Keratinocyte (primary cell): ENCODE results near the gene ROR1. TPM values are rescaled to one million over a fixed set of nuclear protein-coding genes. Genes with fewer than 3 reads are reported as not detected.

Experiments
- DNase-seq: peaks from one replicate; pipeline ENCODE4 v3.0.0-alpha.2; 2011; ENCODE audit warnings: low read depth, missing footprints, low spot score
- FAIRE-seq: peaks from 2 replicates; lab custom pipeline; 2011; peaks lifted over from hg19 to GRCh38; lab: Jason Lieb, UNC
- H2AFZ ChIP-seq: 2 replicates; pipeline ENCODE4 v1.6.0; 2012; ENCODE audit warnings: low read length, control low read depth, inconsistent platforms; ENCODE audit not compliant: control insufficient read depth
- H3K27ac ChIP-seq: 2 replicates; pipeline ENCODE4 v1.5.1; 2011; ENCODE audit warnings: low read length; ENCODE audit not compliant: control insufficient read depth, insufficient read depth
- H3K27me3 ChIP-seq: 3 replicates; pipeline ENCODE4 v1.6.0; 2011; ENCODE audit warnings: low read length; ENCODE audit not compliant: control insufficient read depth, insufficient read depth; ENCODE audit errors: extremely low read depth
- H3K36me3 ChIP-seq, 2 experiments: 2 replicates in 1 of 2; 3 replicates in 1 of 2; pipeline ENCODE4 v1.5.1; 2011; ENCODE audit warnings: low read length in 2 of 2, mild to moderate bottlenecking in 1 of 2; ENCODE audit not compliant: control insufficient read depth in 2 of 2, insufficient read depth in 2 of 2; ENCODE audit errors: extremely low read depth in 1 of 2
- H3K4me1 ChIP-seq: 3 replicates; pipeline ENCODE4 v1.5.1; 2011; ENCODE audit warnings: low read length; ENCODE audit not compliant: control insufficient read depth, insufficient read depth; ENCODE audit errors: extremely low read depth
- H3K4me2 ChIP-seq: 3 replicates; pipeline ENCODE4 v1.6.0; 2011; ENCODE audit warnings: low read depth, low read length; ENCODE audit not compliant: control insufficient read depth, insufficient read depth; ENCODE audit errors: extremely low read depth
- H3K4me3 ChIP-seq, 3 experiments: fragments of 200-600 bp in 1 of 3; sonication (generic) in 1 of 3; 2 replicates in 2 of 3; 3 replicates in 1 of 3; pipeline ENCODE4 v1.5.1; 2011 to 2016; ENCODE audit warnings: low read length in 3 of 3, mild to moderate bottlenecking in 3 of 3, control low read depth in 2 of 3, inconsistent platforms in 1 of 3, low read depth in 1 of 3, mixed read lengths in 1 of 3, mixed run types in 1 of 3, moderate library complexity in 1 of 3; ENCODE audit not compliant: control insufficient read depth in 2 of 3, insufficient read depth in 2 of 3; ENCODE audit errors: extremely low read depth in 1 of 3
- H3K79me2 ChIP-seq: 2 replicates; pipeline ENCODE4 v1.6.0; 2012; ENCODE audit warnings: low read length; ENCODE audit not compliant: control insufficient read depth, insufficient read depth
- H3K9ac ChIP-seq: 3 replicates; pipeline ENCODE4 v1.6.0; 2011; ENCODE audit warnings: low read length; ENCODE audit not compliant: control insufficient read depth, insufficient read depth; ENCODE audit errors: extremely low read depth
- H3K9me1 ChIP-seq: 3 replicates; pipeline ENCODE4 v1.6.0; 2011; ENCODE audit warnings: low read length; ENCODE audit not compliant: control insufficient read depth, insufficient read depth; ENCODE audit errors: extremely low read depth
- H3K9me3 ChIP-seq: 2 replicates; pipeline ENCODE4 v1.5.1; 2012; ENCODE audit warnings: low read depth, low read length; ENCODE audit not compliant: control insufficient read depth
- H4K20me1 ChIP-seq: 3 replicates; pipeline ENCODE4 v1.6.0; 2011; ENCODE audit warnings: low read length; ENCODE audit not compliant: control insufficient read depth, insufficient read depth; ENCODE audit errors: extremely low read depth
- CTCF ChIP-seq, 3 experiments: IDR thresholded peaks in 1 of 3; conservative IDR thresholded peaks in 1 of 3; optimal IDR thresholded peaks in 1 of 3; 2 replicates in 2 of 3; 3 replicates in 1 of 3; pipeline versions ENCODE3 to v1.5.1; 2011; ENCODE audit warnings: low read length in 3 of 3, mild to moderate bottlenecking in 3 of 3, moderate library complexity in 2 of 3, control low read depth in 1 of 3, inconsistent platforms in 1 of 3; ENCODE audit not compliant: insufficient read depth in 2 of 3; ENCODE audit errors: extremely low read depth in 1 of 3
- EZH2 ChIP-seq: IDR thresholded peaks from one replicate; pipeline ENCODE4 v1.6.1; 2012; ENCODE audit warnings: inconsistent platforms, mild to moderate bottlenecking, low read length, moderate library complexity
- dilution Hi-C: fragments of 300-500 bp; cut with MboI; formaldehyde crosslinking; loops from one replicate; pipeline ENCODE4 v1.7.0; 2020; ENCODE audit warnings: low sequenced_read_pairs; ENCODE audit not compliant: extremely low pct_ligation_motif_present
- polyA plus RNA-seq, 5 experiments: library from polyadenylated mRNA; depleted of rRNA in 3 of 5; stranded (reverse) in 3 of 5; stranded (forward) in 1 of 5; unstranded in 1 of 5; fragments of >200 nt; gene quantifications; 1 replicate in 1 of 5; 2 replicates in 3 of 5; 3 replicates in 1 of 5; pipeline versions ENCODE4 v1.2.1 to v1.2.3, GENCODE V29; 2011 to 2012; ENCODE audit warnings: missing spikeins in 2 of 5, low read depth in 1 of 5, low replicate concordance in 1 of 5

The ROR1 gene
- polyA plus RNA-seq, 1 donor (not counting 4 experiments of a cell fraction or from before 2014, with no cell fraction given) = 9.2 TPM

- TF ChIP-seq EZH2 (no peak), CTCF (optimal IDR thresholded peaks at IDR 0.05 in 1 of 3, IDR thresholded peaks at IDR 0.05 in 1 of 3, conservative IDR thresholded peaks at IDR 0.05 in 1 of 3; ENCODE audit: extremely low read depth in 1 of 3, insufficient read depth in 2 of 3, low read length in 3 of 3) (peak in 1 of 3 experiments; percentile 11)
- H3K9me1 ChIP-seq = no peaks in the 10 kb centered on the region
- H3K4me3 ChIP-seq = no peak overlapping the region
- no peaks in the 10 kb centered on the region for H3K36me3 ChIP-seq
- H3K27ac ChIP-seq = no peak overlapping the region
- FAIRE-seq (no peak), DNase-seq (no peak)
- no peak overlapping the region for H2AFZ ChIP-seq
- peaks cover 18% of the 10 kb centered on the region for H3K4me1 ChIP-seq
- H3K27me3 ChIP-seq = no peaks in the 10 kb centered on the region
- dilution Hi-C loops = no loop called here
- H3K9ac ChIP-seq = no peak overlapping the region
- H4K20me1 ChIP-seq = no peaks in the 10 kb centered on the region
- H3K79me2 ChIP-seq = no peaks in the 10 kb centered on the region
- no peaks in the 10 kb centered on the region for H3K9me3 ChIP-seq
- H3K4me2 ChIP-seq = no peak overlapping the region
Measured at GRCh38 chr1:63924600-63924999, 150.8 kb downstream of the ROR1 start.

DNA sequence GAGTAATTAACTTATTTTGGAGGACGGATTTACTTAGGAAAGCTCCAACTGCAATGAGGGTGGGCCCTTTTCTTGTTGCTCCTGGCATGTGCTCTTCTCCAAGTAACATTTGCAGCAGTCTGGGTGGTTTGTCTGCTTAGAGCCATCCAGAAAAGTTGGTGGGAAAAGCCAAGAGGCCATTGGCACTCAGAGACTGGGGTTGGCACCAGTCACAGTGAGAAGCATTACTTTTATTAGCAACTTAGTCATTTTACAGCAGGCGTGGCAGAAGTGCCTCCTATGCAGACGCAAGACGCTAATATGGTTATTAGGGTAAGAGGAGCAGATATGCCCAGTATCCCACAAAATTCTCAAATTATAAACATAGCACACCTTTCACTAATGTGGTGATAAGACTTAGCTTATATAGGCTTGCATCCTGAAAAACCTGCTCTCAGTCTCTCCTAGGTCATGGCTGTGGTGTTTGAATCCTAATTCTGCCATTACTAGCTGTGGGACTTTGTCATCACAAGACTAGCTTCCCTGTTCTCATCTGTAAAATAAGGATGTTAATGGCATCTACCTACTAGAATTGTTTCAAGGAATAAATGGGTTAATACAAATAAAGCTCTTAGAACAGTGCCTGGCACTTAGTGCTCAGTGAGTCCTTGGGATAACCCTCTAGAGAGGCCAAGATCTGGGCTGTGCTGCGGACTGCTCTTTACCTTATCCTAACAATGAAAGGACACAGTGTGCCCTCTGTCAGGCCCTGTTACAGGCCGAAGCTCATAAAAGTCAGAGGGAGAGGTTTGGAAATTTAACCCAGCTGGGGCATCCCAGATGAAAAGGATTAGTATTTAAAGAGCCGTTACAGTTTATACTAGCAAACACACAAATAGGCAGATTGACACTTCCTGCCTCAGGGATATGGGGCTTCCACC, 154.6 kb downstream of the ROR1 start:
- Histone ChIP-seq H3K79me2 (no peaks in the 10 kb centered on the region), H3K27me3 (no peaks in the 10 kb centered on the region), H3K9me3 (no peaks in the 10 kb centered on the region), H3K27ac (no peak overlapping the region), H3K4me1 (no peaks in the 10 kb centered on the region), H3K4me2 (no peak overlapping the region), H3K9ac (no peak overlapping the region), H3K4me3 (no peak overlapping the region), H3K9me1 (no peaks in the 10 kb centered on the region), H3K36me3 (no peaks in the 10 kb centered on the region), H4K20me1 (no peaks in the 10 kb centered on the region), H2AFZ (no peak overlapping the region)
- TF ChIP-seq EZH2 (no peak), CTCF (optimal IDR thresholded peaks at IDR 0.05 in 1 of 3, IDR thresholded peaks at IDR 0.05 in 1 of 3, conservative IDR thresholded peaks at IDR 0.05 in 1 of 3; ENCODE audit: extremely low read depth in 1 of 3, insufficient read depth in 2 of 3, low read length in 3 of 3) (no peak)
- DNase-seq (no peak), FAIRE-seq (no peak)
- dilution Hi-C loops = no loop called here
